Measurements from ENCODE around the gene HNRNPM.

Gene HNRNPM

GRCh38 chr19:8469613-8470368, 25.0 kb downstream of the HNRNPM start:
- Histone ChIP-seq H3K9ac (no peak overlapping the region), H3K4me1 (peaks cover 72% of the 10 kb centered on the region), H4K20me1 (peaks cover 100% of the 10 kb centered on the region), H3K27ac (no peak overlapping the region), H3K27me3 (no peaks in the 10 kb centered on the region), H3K36me3 (peaks cover 99% of the 10 kb centered on the region), H3K4me2 (peak overlapping the region; percentile 41), H3K9me3 (no peaks in the 10 kb centered on the region), H3K4me3 (no peak overlapping the region)
- no peak for TF ChIP-seq Cebpa-rat (IDR thresholded peaks at IDR 0.05)

- H4K20me1 ChIP-seq, result peaks cover 100% of the 10 kb centered on the region
- peaks cover 99% of the 10 kb centered on the region for H3K36me3 ChIP-seq
- TF ChIP-seq Cebpa-rat (IDR thresholded peaks at IDR 0.05), result no peak
- peaks cover 73% of the 10 kb centered on the region for H3K4me1 ChIP-seq
- H3K4me3 ChIP-seq, result no peak overlapping the region
- peak overlapping the region; percentile 19 for H3K27ac ChIP-seq
- H3K4me2 ChIP-seq, result peak overlapping the region; percentile 65
- no peaks in the 10 kb centered on the region for H3K27me3 ChIP-seq
- H3K9ac ChIP-seq, result no peak overlapping the region
- H3K9me3 ChIP-seq, result no peaks in the 10 kb centered on the region
These were observed 29.1 kb downstream of the HNRNPM start for GRCh38 chr19:8473648-8474476.

GRCh38 chr19:8475005-8475404, 30.2 kb downstream of the HNRNPM start:
- H3K9ac ChIP-seq, result peak overlapping the region; percentile 4; the same call in 1 of the 2 replicates
- TF ChIP-seq Cebpa-rat (IDR thresholded peaks at IDR 0.05), result no peak
- H3K36me3 ChIP-seq, result peaks cover 99% of the 10 kb centered on the region
- H3K27ac ChIP-seq, result peak overlapping the region; percentile 16
- no peaks in the 10 kb centered on the region for H3K27me3 ChIP-seq
- H4K20me1 ChIP-seq, result peaks cover 100% of the 10 kb centered on the region
- no peaks in the 10 kb centered on the region for H3K9me3 ChIP-seq
- peak overlapping the region; percentile 65 for H3K4me2 ChIP-seq
- no peak overlapping the region for H3K4me3 ChIP-seq
- peaks cover 62% of the 10 kb centered on the region for H3K4me1 ChIP-seq

- Histone ChIP-seq H3K27me3 (no peaks in the 10 kb centered on the region), H4K20me1 (peaks cover 100% of the 10 kb centered on the region), H3K9me3 (no peaks in the 10 kb centered on the region), H3K4me3 (no peak overlapping the region), H3K4me1 (peaks cover 47% of the 10 kb centered on the region), H3K36me3 (peaks cover 99% of the 10 kb centered on the region), H3K27ac (no peak overlapping the region), H3K9ac (no peak overlapping the region), H3K4me2 (no peak overlapping the region)
- no peak for TF ChIP-seq Cebpa-rat (IDR thresholded peaks at IDR 0.05)
These were observed 31.7 kb downstream of the HNRNPM start for GRCh38 chr19:8476524-8476923.

- Histone ChIP-seq H3K36me3 (peaks cover 99% of the 10 kb centered on the region), H4K20me1 (peaks cover 100% of the 10 kb centered on the region), H3K9ac (no peak overlapping the region; the same call in 1 of the 2 replicates), H3K4me2 (no peak overlapping the region), H3K9me3 (no peaks in the 10 kb centered on the region), H3K27me3 (no peaks in the 10 kb centered on the region), H3K4me1 (peaks cover 33% of the 10 kb centered on the region), H3K27ac (no peak overlapping the region), H3K4me3 (no peak overlapping the region)
- TF ChIP-seq Cebpa-rat (IDR thresholded peaks at IDR 0.05), result no peak
These were observed 33.1 kb downstream of the HNRNPM start for GRCh38 chr19:8477889-8478288.

GRCh38 chr19:8478598-8478997, 33.8 kb downstream of the HNRNPM start:
- Histone ChIP-seq H3K9me3 (no peaks in the 10 kb centered on the region), H3K36me3 (peaks cover 100% of the 10 kb centered on the region), H4K20me1 (peaks cover 100% of the 10 kb centered on the region), H3K27ac (no peak overlapping the region), H3K4me2 (no peak overlapping the region), H3K4me3 (no peak overlapping the region), H3K27me3 (no peaks in the 10 kb centered on the region), H3K9ac (no peak overlapping the region; the same call in 1 of the 2 replicates), H3K4me1 (peaks cover 26% of the 10 kb centered on the region)
- TF ChIP-seq Cebpa-rat (IDR thresholded peaks at IDR 0.05), result no peak

- TF ChIP-seq Cebpa-rat (IDR thresholded peaks at IDR 0.05), result no peak
- no peaks in the 10 kb centered on the region for H3K27me3 ChIP-seq
- H3K27ac ChIP-seq, result no peak overlapping the region
- no peak overlapping the region for H3K9ac ChIP-seq
- peaks cover 18% of the 10 kb centered on the region for H3K4me1 ChIP-seq
- no peak overlapping the region for H3K4me3 ChIP-seq
- H3K4me2 ChIP-seq, result no peak overlapping the region
- peaks cover 100% of the 10 kb centered on the region for H4K20me1 ChIP-seq
- peaks cover 100% of the 10 kb centered on the region for H3K36me3 ChIP-seq
- H3K9me3 ChIP-seq, result no peaks in the 10 kb centered on the region
These were observed 36.4 kb downstream of the HNRNPM start for GRCh38 chr19:8481201-8481600.

GRCh38 chr19:8481616-8482015, 36.8 kb downstream of the HNRNPM start:
- H3K9ac ChIP-seq, result no peak overlapping the region
- TF ChIP-seq Cebpa-rat (IDR thresholded peaks at IDR 0.05), result no peak
- no peak overlapping the region for H3K4me3 ChIP-seq
- peaks cover 21% of the 10 kb centered on the region for H3K4me1 ChIP-seq
- H3K4me2 ChIP-seq, result no peak overlapping the region
- no peaks in the 10 kb centered on the region for H3K27me3 ChIP-seq
- H3K27ac ChIP-seq, result no peak overlapping the region
- no peaks in the 10 kb centered on the region for H3K9me3 ChIP-seq
- peaks cover 100% of the 10 kb centered on the region for H3K36me3 ChIP-seq
- H4K20me1 ChIP-seq, result peaks cover 100% of the 10 kb centered on the region

GRCh38 chr19:8482696-8483095, 37.9 kb downstream of the HNRNPM start:
- TF ChIP-seq Cebpa-rat (IDR thresholded peaks at IDR 0.05), result no peak

GRCh38 chr19:8483165-8483564, 38.4 kb downstream of the HNRNPM start:
- Histone ChIP-seq H3K36me3 (peaks cover 100% of the 10 kb centered on the region), H3K9ac (no peak overlapping the region), H3K27ac (no peak overlapping the region), H3K4me1 (peaks cover 37% of the 10 kb centered on the region), H3K27me3 (no peaks in the 10 kb centered on the region), H3K4me2 (no peak overlapping the region), H3K4me3 (no peak overlapping the region), H3K9me3 (no peaks in the 10 kb centered on the region), H4K20me1 (peaks cover 100% of the 10 kb centered on the region)
- no peak for TF ChIP-seq Cebpa-rat (IDR thresholded peaks at IDR 0.05)

More at GRCh38 chr19:8482696-8483095, 37.9 kb downstream of the HNRNPM start:
- Histone ChIP-seq H3K4me2 (no peak overlapping the region), H3K9me3 (no peaks in the 10 kb centered on the region), H3K27me3 (no peaks in the 10 kb centered on the region), H3K4me3 (no peak overlapping the region), H4K20me1 (peaks cover 100% of the 10 kb centered on the region), H3K9ac (no peak overlapping the region), H3K4me1 (peaks cover 32% of the 10 kb centered on the region), H3K27ac (no peak overlapping the region), H3K36me3 (peaks cover 100% of the 10 kb centered on the region)
